SHP77 treated with DMSO at 0.1 percent for 48 hours (cell line): ENCODE measurements around the gene FLNB.
A peak's percentile ranks its signal among the peaks of the same experiment; 100 is the strongest.

Experiments
- DNase-seq: peaks from one replicate; lab custom pipeline; 2025; lab: John Stamatoyannopoulos, UW

FLNB gene

GRCh38 chr3:58135712-58136543 lies 127.7 kb downstream of the FLNB start:
- no peak for DNase-seq

DNA sequence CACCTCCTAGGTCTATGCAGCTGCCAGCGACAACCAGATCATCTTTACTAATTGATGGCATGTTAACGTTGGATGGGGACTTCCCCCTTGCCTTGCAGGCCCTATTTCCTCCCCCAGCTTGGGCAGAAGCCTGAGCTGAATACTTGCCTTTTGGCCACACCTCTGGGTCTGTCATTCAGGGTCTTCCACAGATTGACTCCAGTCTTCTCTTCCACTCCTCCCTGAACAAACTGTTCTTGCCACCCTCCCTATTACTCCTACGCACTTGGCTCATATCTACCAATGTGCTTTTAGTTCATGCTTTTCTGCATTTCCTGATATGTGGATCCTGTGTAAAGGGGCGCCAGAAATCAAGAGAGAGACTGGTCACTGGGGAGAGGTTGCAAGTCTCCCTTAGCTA lies 129.1 kb downstream of the FLNB start:
- no peak for DNase-seq

DNA sequence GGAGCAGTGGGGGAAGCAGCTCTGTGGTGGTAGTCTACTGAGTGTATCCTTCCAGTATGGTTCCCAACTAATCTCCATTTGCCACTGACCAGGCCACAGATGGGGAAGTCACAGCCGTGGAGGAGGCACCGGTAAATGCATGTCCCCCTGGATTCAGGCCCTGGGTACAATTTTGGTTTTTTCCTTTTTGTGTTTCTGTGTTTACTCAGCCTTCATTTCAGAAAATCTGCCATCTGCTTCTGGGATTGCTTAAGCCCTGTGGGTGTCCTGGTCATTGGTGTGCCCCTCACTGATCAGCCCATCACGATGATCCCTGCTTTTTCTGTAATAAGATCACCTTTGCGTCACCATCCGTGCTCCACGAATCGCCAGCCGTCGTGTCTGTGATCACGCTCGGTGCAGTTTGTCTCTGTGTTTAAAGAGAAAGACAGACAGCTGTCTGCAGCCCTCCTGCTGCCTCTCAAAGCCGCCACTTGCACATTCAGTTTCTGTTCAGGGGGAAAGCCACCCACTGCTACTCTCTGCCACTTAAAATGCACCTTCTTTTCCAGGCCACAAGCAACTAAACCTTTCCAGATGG lies 133.6 kb downstream of the FLNB start:
- DNase-seq: no peak

- no peak for DNase-seq
These were observed 135.3 kb downstream of the FLNB start for GRCh38 chr3:58143417-58144055.

GRCh38 chr3:58144478-58145325 lies 136.5 kb downstream of the FLNB start:
- DNase-seq: peak; percentile 71

- no peak for DNase-seq
These were observed 139.8 kb downstream of the FLNB start for GRCh38 chr3:58148049-58148448.

GRCh38 chr3:58150130-58150809 lies 142.0 kb downstream of the FLNB start:
- no peak for DNase-seq

DNA sequence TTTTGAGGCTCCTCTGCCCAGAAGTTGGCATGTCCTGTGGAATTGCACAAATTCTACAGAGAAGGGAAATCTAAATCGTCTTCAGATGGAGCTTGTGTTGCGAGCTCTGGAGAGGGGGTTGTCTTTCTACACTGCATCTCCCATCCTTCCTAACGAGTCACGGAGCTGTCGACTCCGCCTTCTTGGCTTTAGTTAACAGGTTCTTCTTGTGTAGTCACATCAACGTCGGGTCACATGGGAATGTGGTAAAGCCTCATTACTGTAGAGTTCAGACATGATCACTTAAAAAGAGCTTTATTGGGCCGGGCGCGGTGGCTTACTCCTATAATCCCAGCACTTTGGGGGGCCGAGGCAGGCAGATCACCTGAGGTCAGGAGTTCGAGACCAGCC lies 142.6 kb downstream of the FLNB start:
- no peak for DNase-seq

GRCh38 chr3:58151637-58152036 lies 143.4 kb downstream of the FLNB start:
- DNase-seq: no peak

- DNase-seq: no peak
These were observed 144.2 kb downstream of the FLNB start for GRCh38 chr3:58152225-58153015.

DNA sequence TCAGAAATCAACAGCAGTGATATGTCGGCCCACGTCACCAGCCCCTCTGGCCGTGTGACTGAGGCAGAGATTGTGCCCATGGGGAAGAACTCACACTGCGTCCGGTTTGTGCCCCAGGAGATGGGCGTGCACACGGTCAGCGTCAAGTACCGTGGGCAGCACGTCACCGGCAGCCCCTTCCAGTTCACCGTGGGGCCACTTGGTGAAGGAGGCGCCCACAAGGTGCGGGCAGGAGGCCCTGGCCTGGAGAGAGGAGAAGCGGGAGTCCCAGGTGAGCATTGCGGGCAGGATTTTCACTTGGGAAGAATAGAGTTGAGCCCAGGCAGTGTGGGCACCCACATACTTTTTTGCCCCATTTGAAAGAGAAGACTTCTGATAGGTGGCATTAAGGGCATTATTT lies 145.1 kb downstream of the FLNB start:
- no peak for DNase-seq

- DNase-seq: no peak
These were observed 146.6 kb downstream of the FLNB start for GRCh38 chr3:58154626-58155449.

GRCh38 chr3:58155838-58156237 lies 147.6 kb downstream of the FLNB start:
- DNase-seq: no peak

GRCh38 chr3:58157700-58158099 lies 149.5 kb downstream of the FLNB start:
- no peak for DNase-seq

GRCh38 chr3:58158442-58159153 lies 150.4 kb downstream of the FLNB start:
- no peak for DNase-seq

- no peak for DNase-seq
These were observed 152.2 kb downstream of the FLNB start for GRCh38 chr3:58160399-58160798.

GRCh38 chr3:58161435-58162398 lies 153.5 kb downstream of the FLNB start:
- DNase-seq: peak; percentile 76

GRCh38 chr3:58163234-58163633 lies 155.0 kb downstream of the FLNB start:
- DNase-seq: no peak
